K562 (cell line): ENCODE data around the gene NUTF2. TPM values are rescaled to one million over a fixed set of nuclear protein-coding genes. Genes with fewer than 3 reads are reported as not detected.
A peak's percentile ranks its signal among the peaks of the same experiment; 100 is the strongest.

Source experiments
- ADNP ChIP-seq: fragments of 200-800 bp; sonication (Bioruptor generic); IDR thresholded peaks from 2 replicates; pipeline ENCODE4 v1.6.1; 2016; ENCODE audit warnings: missing genetic modification characterization, missing compliant biosample characterization
- BCOR ChIP-seq: fragments of 450-650 bp; IDR thresholded peaks from 2 replicates; pipeline ENCODE4 v1.6.1; 2016
- CBFA2T2 ChIP-seq: fragments of 450-650 bp; conservative IDR thresholded peaks from 2 replicates; pipeline ENCODE4 v1.6.1; 2017; ENCODE audit warnings: mild to moderate bottlenecking
- CEBPB ChIP-seq: fragments of 450-650 bp; IDR thresholded peaks from 2 replicates; pipeline ENCODE4 v1.6.1; 2016; ENCODE audit warnings: missing genetic modification characterization, missing compliant biosample characterization
- CREB3 ChIP-seq: fragments of 450-650 bp; conservative IDR thresholded peaks from 2 replicates; pipeline ENCODE4 v1.6.1; 2016; ENCODE audit warnings: missing genetic modification characterization, low read depth, mild to moderate bottlenecking, missing compliant biosample characterization, moderate library complexity
- CXXC5 ChIP-seq: fragments of 250-450 bp; sonication (Bioruptor Pico); IDR thresholded peaks from 2 replicates; pipeline ENCODE4 v1.8.0; 2022; ENCODE audit warnings: inconsistent platforms, mild to moderate bottlenecking, moderate library complexity
- FIP1L1 ChIP-seq: fragments of 200-400 bp; formaldehyde crosslinking; IDR thresholded peaks from 2 replicates; pipeline ENCODE4 v1.6.1; 2018; ENCODE audit warnings: mild to moderate bottlenecking, low read depth, low read length; ENCODE audit not compliant: poor library complexity, severe bottlenecking
- FOXJ2 ChIP-seq: fragments of 200-800 bp; sonication (Bioruptor generic); IDR thresholded peaks from 2 replicates; pipeline ENCODE4 v1.6.1; 2016; ENCODE audit warnings: missing genetic modification characterization, missing compliant biosample characterization
- FOXM1 ChIP-seq, 2 experiments: fragments of 450-650 bp in 1 of 2; sonication (generic) in 1 of 2; formaldehyde crosslinking in 1 of 2; IDR thresholded peaks; 2 replicates each; pipeline versions ENCODE4 v1.6.1 to v1.9.0; 2017 to 2022; ENCODE audit warnings: low read depth in 2 of 2, mild to moderate bottlenecking in 2 of 2, missing genetic modification reagents in 1 of 2, moderate library complexity in 1 of 2
- MCM5 ChIP-seq: fragments of 450-650 bp; IDR thresholded peaks from 2 replicates; pipeline ENCODE4 v1.6.1; 2016; ENCODE audit warnings: low read depth
- MXD1 ChIP-seq: fragments of 250-450 bp; sonication (Bioruptor Pico); IDR thresholded peaks from 2 replicates; pipeline ENCODE4 v1.8.0; 2021; ENCODE audit warnings: borderline replicate concordance, mild to moderate bottlenecking, moderate library complexity; ENCODE audit not compliant: poor library complexity, severe bottlenecking
- SMAD4 ChIP-seq: fragments of 250-450 bp; sonication (Bioruptor Pico); conservative IDR thresholded peaks from 2 replicates; pipeline ENCODE4 v1.8.0; 2021; ENCODE audit warnings: inconsistent platforms, mild to moderate bottlenecking, moderate library complexity
- SNRNP70 ChIP-seq: fragments of 200-400 bp; formaldehyde crosslinking; optimal IDR thresholded peaks from 2 replicates; pipeline ENCODE3; 2017; ENCODE audit warnings: low read depth, low read length
- THRB ChIP-seq: fragments of 450-650 bp; formaldehyde crosslinking; conservative IDR thresholded peaks from 2 replicates; pipeline ENCODE4 v1.4.0; 2022; ENCODE audit warnings: mild to moderate bottlenecking, missing genetic modification characterization
- TRIM25 ChIP-seq: fragments of 450-650 bp; IDR thresholded peaks from 2 replicates; pipeline ENCODE4 v1.7.0; 2016; ENCODE audit warnings: borderline replicate concordance
- ZBED1 ChIP-seq: IDR thresholded peaks from 2 replicates; pipeline ENCODE4 v1.6.1; 2014
- ZBTB43 ChIP-seq: sonication (generic); formaldehyde crosslinking; IDR thresholded peaks from 2 replicates; pipeline ENCODE4 v1.8.0; 2023; ENCODE audit warnings: mild to moderate bottlenecking, missing genetic modification reagents
- polyA plus RNA-seq, 8 experiments: library from polyadenylated mRNA; depleted of rRNA in 4 of 8; stranded (reverse) in 5 of 8; unstranded in 3 of 8; fragments of >200 nt; fragmentation: Nextera tagmentation in 2 of 8; fragmentation: Illumina TruSeq in 1 of 8; extraction: Ambion mirVana in 2 of 8; extraction: Trizol in 1 of 8; gene quantifications; 2 replicates each; pipeline versions ENCODE4 v1.2.1 to v1.2.3, GENCODE V29; 2011 to 2014; ENCODE audit warnings: inconsistent platforms in 1 of 8, missing spikeins in 1 of 8
- total RNA-seq, 7 experiments: library from RNA; depleted of rRNA in 6 of 7; stranded (reverse); fragments of >200 nt in 6 of 7; fragmentation: Illumina TruSeq in 2 of 7; extraction: Trizol in 2 of 7; gene quantifications; 2 replicates each; pipeline versions ENCODE4 v1.2.1 to v1.2.3, GENCODE V29; 2011 to 2021; ENCODE audit warnings: low replicate concordance in 1 of 7

Gene NUTF2
- total and polyA plus RNA-seq, 9 of the 15 experiments (the other 6 are each of a cell fraction or from before 2014, with no cell fraction given), result 106 to 248 (median 147) TPM

GRCh38 chr16:67872631-67873434, 26.1 kb downstream of the NUTF2 start, which contains the start of gene EDC4 (continued):
- TF ChIP-seq ZBTB43, result peak; percentile 87
- no peak for TF ChIP-seq MXD1 (CRISPR knock-in tag)
- no peak for TF ChIP-seq CEBPB (tag)
- TF ChIP-seq FIP1L1, result peak; percentile 99
- no peak for TF ChIP-seq TRIM25
- TF ChIP-seq ZBED1, result no peak
- no peak for TF ChIP-seq SNRNP70
- TF ChIP-seq CREB3 (tag), result no peak
- no peak for TF ChIP-seq ADNP (tag)
- TF ChIP-seq MCM5, result no peak
- peak; percentile 77; the same call in 1 of the 2 replicates for TF ChIP-seq THRB (CRISPR knock-in tag)
- no peak for TF ChIP-seq BCOR
- no peak for TF ChIP-seq CBFA2T2
- TF ChIP-seq FOXJ2 (tag), result no peak
- TF ChIP-seq CXXC5 (CRISPR knock-in tag), result peak; percentile 92
- TF ChIP-seq FOXM1 (IDR thresholded peaks at IDR 0.05; ENCODE audit: low read depth), result peak; percentile 10; the same call in 1 of the 2 replicates
- no peak for TF ChIP-seq FOXM1 (CRISPR knock-in tag; IDR thresholded peaks at IDR 0.05; ENCODE audit: low read depth)
- peak; percentile 70 for TF ChIP-seq SMAD4 (CRISPR knock-in tag)
